Gastroesophageal sphincter (tissue), 4 donors: ENCODE data around the gene GNB5. TPM values are rescaled to one million over a fixed set of nuclear protein-coding genes. Genes with fewer than 3 reads are reported as not detected.

ENCODE experiments used
- ATAC-seq: fragments of 150-250 bp; one replicate; pipeline ENCODE4 v1.9.1; 2016; ENCODE audit warnings: mild to moderate bottlenecking, moderate library complexity
- H3K27ac ChIP-seq, 4 donors: fragments of 200-600 bp; sonication (generic) in 3 of 4; 1 replicate in 3 of 4; 2 replicates in 1 of 4; pipeline ENCODE4 v1.5.1; 2016 to 2019
- H3K27me3 ChIP-seq: fragments of 200-600 bp; sonication (generic); one replicate; pipeline ENCODE4 v1.5.1; 2019
- H3K36me3 ChIP-seq, 2 donors: fragments of 200-600 bp; sonication (generic); one replicate each; pipeline ENCODE4 v1.5.1; 2019; ENCODE audit warnings: control low read depth in 1 of 2
- H3K4me1 ChIP-seq, 3 donors: fragments of 200-600 bp; sonication (generic); 1 replicate in 2 of 3; 2 replicates in 1 of 3; pipeline ENCODE4 v1.5.1; 2016 to 2019; ENCODE audit warnings: control low read depth in 2 of 3
- H3K4me3 ChIP-seq, 2 donors: fragments of 200-600 bp; sonication (generic); one replicate each; pipeline ENCODE4 v1.5.1; 2019; ENCODE audit warnings: mild to moderate bottlenecking in 1 of 2, moderate library complexity in 1 of 2
- H3K9me3 ChIP-seq, 3 donors: fragments of 200-600 bp; sonication (generic); one replicate each; pipeline ENCODE4 v1.5.1; 2017 to 2019; ENCODE audit warnings: control low read depth in 2 of 3
- CTCF ChIP-seq, 4 experiments: fragments of 200-600 bp in 2 of 4; fragments of 450-650 bp in 2 of 4; sonication (generic) in 1 of 4; IDR thresholded peaks; one replicate each; pipeline ENCODE4 v1.5.1; 2017 to 2019; ENCODE audit warnings: antibody characterized with exemption in 4 of 4, mild to moderate bottlenecking in 2 of 4, moderate library complexity in 2 of 4
- EP300 ChIP-seq: sonication (generic); formaldehyde crosslinking; IDR thresholded peaks from one replicate; pipeline ENCODE4 v1.6.1; 2017; ENCODE audit warnings: antibody characterized with exemption, mild to moderate bottlenecking
- POLR2A ChIP-seq, 2 donors: fragments of 450-650 bp; IDR thresholded peaks; one replicate each; pipeline ENCODE4 v1.6.1; 2017; ENCODE audit warnings: antibody characterized with exemption in 2 of 2, mild to moderate bottlenecking in 2 of 2, moderate library complexity in 1 of 2
- POLR2AphosphoS5 ChIP-seq: sonication (generic); formaldehyde crosslinking; IDR thresholded peaks from one replicate; pipeline ENCODE4 v1.6.1; 2017; ENCODE audit warnings: antibody characterized with exemption
- WGBS, 2 donors: methylation state at CpG; one replicate each; pipeline ENCODE4 v1.1.5; 2018; ENCODE audit warnings: low coverage in 1 of 2; 5-methylcytosine and 5-hydroxymethylcytosine counted together
- total RNA-seq, 4 donors: library from RNA; depleted of rRNA; stranded (reverse); fragments of >200 nt; gene quantifications; one replicate each; pipeline ENCODE4 v1.1.0, GENCODE V29; 2016

The GNB5 gene
- total RNA-seq, 4 donors from 2014 or later: 37.8 to 57.3 (median 47.9) TPM

- H3K4me1 ChIP-seq: no peaks in the 10 kb centered on the region
- no peaks in the 10 kb centered on the region for H3K9me3 ChIP-seq
- H3K27ac ChIP-seq: no peak overlapping the region
- WGBS, 2 donors: 83% methylated on average over 4 of the region's 4 CpGs; no CpG with 5 or more reads in 1 of the 2 donors
- ATAC-seq: no peak
- no peaks in the 10 kb centered on the region for H3K27me3 ChIP-seq
- H3K4me3 ChIP-seq: no peak overlapping the region
- no peak for TF ChIP-seq POLR2A (IDR thresholded peaks at IDR 0.05)
- no peak for TF ChIP-seq CTCF (IDR thresholded peaks at IDR 0.05)
- no peak for TF ChIP-seq EP300
- no peak for TF ChIP-seq POLR2AphosphoS5
- peaks cover 0 to 74% of the 10 kb centered on the region in 2 donors for H3K36me3 ChIP-seq
Measured at GRCh38 chr15:52150871-52151270, 40.3 kb downstream of the GNB5 start.

GRCh38 chr15:52150043-52150825 is 41.0 kb downstream of the GNB5 start:
- ATAC-seq: no peak
- 84 to 90% methylated on average over 5 to 6 of the region's 9 CpGs for WGBS, 2 donors
- TF ChIP-seq EP300: no peak
- no peak for TF ChIP-seq POLR2AphosphoS5
- no peak for TF ChIP-seq CTCF (IDR thresholded peaks at IDR 0.05)
- TF ChIP-seq POLR2A (IDR thresholded peaks at IDR 0.05): no peak

GRCh38 chr15:52148403-52148802 is 42.8 kb downstream of the GNB5 start:
- Histone ChIP-seq H3K36me3 (peaks cover 0 to 87% of the 10 kb centered on the region in 2 donors), H3K27ac (no peak overlapping the region), H3K27me3 (no peaks in the 10 kb centered on the region), H3K9me3 (no peaks in the 10 kb centered on the region), H3K4me1 (no peaks in the 10 kb centered on the region), H3K4me3 (no peak overlapping the region)
- no peak for ATAC-seq
- TF ChIP-seq POLR2AphosphoS5 (no peak), CTCF (IDR thresholded peaks at IDR 0.05) (no peak), EP300 (no peak), POLR2A (IDR thresholded peaks at IDR 0.05) (no peak)
- 88 to 89% methylated on average over 4 of the region's 5 CpGs for WGBS, 2 donors

More at GRCh38 chr15:52150043-52150825, 41.0 kb downstream of the GNB5 start:
- H3K9me3 ChIP-seq: no peaks in the 10 kb centered on the region
- H3K36me3 ChIP-seq: peaks cover 0 to 79% of the 10 kb centered on the region in 2 donors
- no peaks in the 10 kb centered on the region for H3K27me3 ChIP-seq
- no peak overlapping the region for H3K4me3 ChIP-seq
- no peak overlapping the region for H3K27ac ChIP-seq
- H3K4me1 ChIP-seq: no peaks in the 10 kb centered on the region

GRCh38 chr15:52146776-52147175 is 44.4 kb downstream of the GNB5 start:
- Histone ChIP-seq H3K27me3 (no peaks in the 10 kb centered on the region), H3K4me1 (no peaks in the 10 kb centered on the region), H3K36me3 (peaks cover 0 to 86% of the 10 kb centered on the region in 2 donors), H3K4me3 (no peak overlapping the region), H3K27ac (no peak overlapping the region), H3K9me3 (no peaks in the 10 kb centered on the region)
- TF ChIP-seq CTCF (IDR thresholded peaks at IDR 0.05) (no peak), EP300 (no peak), POLR2A (IDR thresholded peaks at IDR 0.05) (no peak), POLR2AphosphoS5 (no peak)
- WGBS, 2 donors: 60 to 64% methylated on average over 2 to 3 of the region's 3 CpGs
- ATAC-seq: no peak

- peaks cover 0 to 87% of the 10 kb centered on the region in 2 donors for H3K36me3 ChIP-seq
- no peaks in the 10 kb centered on the region for H3K27me3 ChIP-seq
- ATAC-seq: no peak
- 100% methylated on average over 1 to 2 of the region's 2 CpGs for WGBS, 2 donors
- no peak overlapping the region for H3K27ac ChIP-seq
- no peaks in the 10 kb centered on the region for H3K9me3 ChIP-seq
- no peak for TF ChIP-seq EP300
- no peak for TF ChIP-seq CTCF (IDR thresholded peaks at IDR 0.05)
- no peak for TF ChIP-seq POLR2AphosphoS5
- TF ChIP-seq POLR2A (IDR thresholded peaks at IDR 0.05): no peak
- H3K4me3 ChIP-seq: no peak overlapping the region
- H3K4me1 ChIP-seq: no peaks in the 10 kb centered on the region
Measured at GRCh38 chr15:52146261-52146660, 44.9 kb downstream of the GNB5 start.
